GM18951 (cell line): ENCODE results near the gene PEPD.

Experiments
- POLR2A ChIP-seq: IDR thresholded peaks from 4 replicates; pipeline ENCODE4 v1.6.1; 2011; ENCODE audit warnings: mild to moderate bottlenecking; ENCODE audit not compliant: insufficient read length, insufficient read depth; ENCODE audit errors: extremely low read depth
- in situ Hi-C: fragments of 300-500 bp; cut with MboI; formaldehyde crosslinking; loops from one replicate; pipeline ENCODE4 v1.12.0; 2022; ENCODE audit warnings: low sequenced_read_pairs, mixed read lengths, inconsistent platforms; ENCODE audit not compliant: unreplicated experiment

Gene PEPD

DNA sequence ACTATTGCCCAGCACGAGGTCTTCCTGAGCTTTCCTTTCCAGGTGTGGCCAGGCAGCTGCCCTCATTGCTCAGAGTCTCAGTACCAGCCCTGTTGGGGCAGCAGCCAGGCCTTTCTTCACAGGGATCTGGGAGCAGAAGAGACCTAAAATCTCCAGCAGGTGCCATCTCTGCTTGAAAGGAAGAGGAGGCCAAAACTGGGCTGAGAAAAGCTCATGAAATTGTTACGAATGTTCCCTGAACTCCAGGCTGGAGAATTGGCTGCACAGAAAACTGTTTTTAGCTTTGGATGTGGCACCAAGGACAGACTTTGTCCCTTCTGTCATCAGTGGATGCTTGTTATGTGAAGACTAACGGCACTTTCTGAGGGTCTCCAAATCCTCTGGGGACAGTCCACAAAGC is 8.7 kb upstream of the PEPD start:
- in situ Hi-C loops = no loop called here
- TF ChIP-seq POLR2A = no peak

DNA sequence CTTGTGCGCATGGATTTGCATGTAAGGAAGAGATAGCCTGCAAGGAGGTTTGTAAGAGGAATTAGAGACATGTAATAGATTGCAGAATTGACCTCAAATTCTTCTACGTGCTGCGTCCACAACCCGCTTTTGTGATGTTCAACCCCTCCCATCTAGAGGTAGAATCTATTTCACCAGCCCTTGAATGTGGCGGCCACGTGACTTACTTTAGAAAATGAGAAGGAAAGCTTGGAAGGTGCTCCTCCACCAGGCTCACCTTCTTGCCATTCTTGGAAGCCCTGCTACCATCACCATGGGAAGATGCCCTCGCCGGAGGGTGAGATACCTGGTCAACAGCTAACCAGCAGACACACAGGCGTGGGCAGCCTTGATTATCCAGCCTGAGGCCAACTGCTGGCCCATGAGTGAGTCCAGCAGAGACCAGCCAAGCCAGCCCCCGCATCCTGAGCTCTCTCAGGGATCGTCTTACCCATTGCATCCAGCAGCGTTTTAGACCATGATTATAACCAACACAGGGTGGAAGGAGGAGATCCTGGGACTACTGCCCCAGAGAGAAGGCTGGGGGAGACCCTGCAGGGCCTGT is 7.6 kb upstream of the PEPD start:
- in situ Hi-C loops = no loop called here
- TF ChIP-seq POLR2A = no peak

DNA sequence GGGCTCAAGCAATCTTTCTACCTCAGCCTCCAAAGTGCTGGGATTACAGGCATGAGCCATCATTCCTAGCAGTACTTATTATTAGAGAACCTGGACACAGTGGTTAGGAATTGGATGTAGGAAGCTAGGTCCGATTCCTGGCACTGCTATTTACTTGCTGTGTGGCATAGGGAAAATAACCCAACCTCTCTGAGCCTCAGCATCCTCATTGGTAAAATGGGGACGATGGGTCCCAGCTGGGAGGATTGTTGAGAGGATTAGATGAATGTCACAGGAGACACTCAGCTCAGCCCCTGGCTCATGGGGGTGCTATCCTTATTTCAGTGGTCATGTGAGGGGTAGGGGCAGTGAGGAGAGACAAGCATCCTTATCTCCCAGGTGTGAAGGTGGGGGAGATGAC is 6.8 kb upstream of the PEPD start:
- TF ChIP-seq POLR2A = no peak

DNA sequence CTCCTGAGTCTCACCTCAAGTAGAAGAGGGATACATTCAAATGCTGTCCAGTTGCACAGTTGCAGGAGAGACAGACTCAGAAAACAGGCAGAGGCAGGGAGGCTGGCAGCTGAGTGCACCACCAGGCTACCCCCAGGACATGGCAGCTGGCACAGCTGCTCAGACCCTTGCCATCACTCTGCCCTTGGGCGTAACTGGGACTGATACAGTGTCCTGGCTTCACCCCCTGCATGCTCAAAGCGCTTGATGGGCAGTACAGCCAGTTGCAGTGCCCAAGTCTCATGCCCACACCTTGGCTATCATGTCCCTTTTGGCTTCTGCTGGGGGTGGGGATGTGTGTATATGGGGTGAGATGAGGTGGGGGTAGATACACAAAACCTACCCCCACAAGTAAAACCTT is 5.5 kb upstream of the PEPD start:
- in situ Hi-C loops = no loop called here
- no peak for TF ChIP-seq POLR2A

More for the DNA sequence above, 6.8 kb upstream of the PEPD start:
- in situ Hi-C loops = no loop called here

DNA sequence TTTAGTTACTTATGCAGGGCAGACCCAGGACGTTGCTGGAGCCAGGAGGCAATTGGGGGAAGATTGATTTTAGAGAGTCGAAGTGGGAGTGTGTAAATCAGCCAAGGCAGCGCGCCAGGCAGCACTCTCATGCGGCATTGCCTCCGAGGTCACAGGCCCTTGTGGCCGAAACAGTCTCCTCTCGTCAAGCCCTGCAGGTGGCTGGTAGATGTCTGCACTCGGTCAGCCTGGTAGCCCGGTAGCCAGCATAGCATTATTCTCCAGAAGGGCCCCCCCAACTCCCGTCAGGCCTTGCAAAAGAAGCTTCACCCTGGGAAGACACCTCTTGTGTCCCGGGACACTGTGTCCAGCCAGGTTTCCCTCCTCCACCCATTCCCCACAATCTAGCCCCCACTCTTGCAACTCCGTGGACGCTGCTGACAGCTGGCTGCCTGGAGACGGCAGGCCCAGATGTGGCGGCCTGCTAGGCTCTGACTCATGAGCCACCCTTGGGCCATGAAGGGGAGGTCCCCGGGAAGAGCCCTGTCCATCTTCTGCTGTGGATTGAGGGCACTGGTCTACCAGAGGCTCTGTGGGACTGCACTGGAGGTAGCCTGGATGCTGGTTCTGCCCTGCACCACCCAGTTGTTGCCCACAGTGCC is 2.6 kb upstream of the PEPD start:
- in situ Hi-C loops = no loop called here
- TF ChIP-seq POLR2A = no peak

DNA sequence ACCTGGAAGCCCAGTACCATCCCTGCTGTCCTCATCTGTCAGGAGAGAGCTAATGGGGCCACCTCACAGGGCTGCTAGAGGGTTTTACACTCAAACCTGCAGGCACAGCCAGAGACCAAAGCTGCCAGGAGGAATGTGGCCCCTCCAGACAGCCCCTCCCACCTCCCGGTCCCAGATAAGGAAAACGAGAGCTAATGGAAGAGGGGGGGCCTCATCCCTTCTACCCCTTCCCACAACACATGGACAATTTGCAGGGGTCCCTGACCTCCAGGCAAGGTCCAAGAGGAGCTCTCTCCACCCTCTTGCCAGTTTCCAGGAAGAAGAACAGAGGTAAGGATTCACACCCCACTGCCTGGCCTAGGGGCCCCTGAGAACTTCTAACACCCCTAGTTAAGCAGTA is 1.6 kb upstream of the PEPD start:
- in situ Hi-C loops = no loop called here
- no peak for TF ChIP-seq POLR2A

DNA sequence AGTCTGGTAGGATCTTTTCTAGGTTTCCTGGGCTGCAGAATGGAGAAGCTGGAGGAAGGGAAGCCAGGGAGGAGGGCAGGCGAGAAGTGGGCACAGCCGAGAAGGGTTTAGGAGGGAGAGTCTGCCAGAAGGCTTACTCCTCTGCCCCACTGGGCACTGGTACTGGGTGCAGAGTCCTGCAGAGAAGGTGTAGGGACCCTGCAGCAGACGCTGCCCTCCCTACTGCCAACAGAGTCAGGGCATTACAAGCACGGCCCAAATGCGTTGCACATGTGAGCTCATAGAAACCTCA is 726 bp upstream of the PEPD start:
- in situ Hi-C loops = no loop called here
- no peak for TF ChIP-seq POLR2A

DNA sequence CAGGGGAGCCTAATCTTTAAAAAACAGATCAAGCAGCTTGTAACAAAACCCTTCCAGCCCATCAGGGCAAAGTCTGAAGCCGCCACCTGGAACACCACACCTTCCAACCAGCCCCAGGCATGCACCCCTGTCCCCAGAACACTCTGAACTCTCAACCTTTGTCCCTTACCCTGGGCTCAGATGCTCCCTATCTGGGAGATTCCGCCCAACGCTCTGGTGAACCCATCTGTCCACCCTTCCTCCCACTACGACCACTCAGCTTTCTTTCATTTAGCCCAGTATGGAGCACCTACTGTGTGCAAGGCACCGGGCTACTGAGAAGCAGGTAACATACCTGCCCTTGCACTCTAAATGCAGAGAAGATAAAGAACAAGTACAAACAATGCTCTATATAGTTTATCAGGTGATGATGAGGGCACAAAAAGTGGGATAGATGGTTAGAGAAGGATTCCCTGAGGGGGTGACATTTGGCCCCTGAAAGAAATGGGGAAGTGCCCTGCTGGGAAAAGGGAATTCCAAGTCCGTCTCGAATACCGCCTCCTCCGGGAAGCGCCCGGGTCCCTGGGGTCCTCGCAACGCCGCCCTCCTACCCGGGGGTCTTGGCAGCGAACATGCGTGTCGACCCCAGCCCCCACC is 629 bp downstream of the PEPD start:
- in situ Hi-C loops = no loop called here
- no peak for TF ChIP-seq POLR2A

DNA sequence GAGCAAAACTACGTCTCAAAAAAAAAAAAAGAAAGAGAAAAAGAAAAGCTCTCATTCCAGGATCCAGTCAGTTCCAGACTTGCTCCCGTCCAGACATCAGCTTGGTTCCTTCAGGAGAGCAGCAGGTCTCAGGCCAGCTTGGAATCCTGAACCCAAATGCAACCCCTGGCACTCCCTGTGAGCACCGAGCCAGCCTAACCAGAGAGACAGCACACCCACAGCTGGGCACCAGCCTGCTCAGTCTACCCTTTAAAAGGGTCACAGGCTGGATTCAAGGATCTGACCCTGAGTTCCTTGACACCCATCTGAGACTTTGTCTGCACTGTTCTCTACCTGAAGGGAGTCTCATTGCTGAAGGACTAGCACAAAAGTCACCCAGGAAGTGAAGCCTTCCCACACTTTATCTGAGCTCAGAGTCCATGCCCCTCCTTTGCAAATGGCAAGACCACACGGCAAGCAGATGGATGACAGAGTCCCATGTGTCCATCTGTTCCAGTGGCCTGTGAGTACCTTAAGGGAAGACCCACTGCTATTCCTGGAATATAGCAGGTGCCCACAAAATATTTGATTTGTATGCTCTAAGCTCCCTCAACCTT is 1.4 kb downstream of the PEPD start:
- in situ Hi-C loops = no loop called here
- no peak for TF ChIP-seq POLR2A

DNA sequence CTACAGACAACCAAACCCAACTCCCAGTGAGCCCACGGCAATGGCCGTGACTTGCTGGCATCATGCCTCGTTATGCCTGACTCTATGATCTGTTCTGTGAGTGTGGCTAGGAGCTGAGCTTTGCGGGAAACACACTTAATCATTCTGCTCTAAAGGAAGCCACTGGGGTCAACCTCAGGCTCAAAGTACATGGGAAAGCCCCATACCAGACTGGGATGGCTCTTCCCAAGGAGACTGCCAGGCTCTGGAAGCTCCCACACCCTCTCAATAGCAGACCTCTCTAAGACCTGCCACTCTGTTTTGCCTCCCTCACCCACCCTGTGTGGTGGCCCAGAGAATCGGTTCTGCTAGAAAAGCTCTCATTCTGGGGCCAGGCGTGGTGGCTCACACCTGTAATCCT is 2.2 kb downstream of the PEPD start:
- TF ChIP-seq POLR2A = no peak
- in situ Hi-C loops = no loop called here

DNA sequence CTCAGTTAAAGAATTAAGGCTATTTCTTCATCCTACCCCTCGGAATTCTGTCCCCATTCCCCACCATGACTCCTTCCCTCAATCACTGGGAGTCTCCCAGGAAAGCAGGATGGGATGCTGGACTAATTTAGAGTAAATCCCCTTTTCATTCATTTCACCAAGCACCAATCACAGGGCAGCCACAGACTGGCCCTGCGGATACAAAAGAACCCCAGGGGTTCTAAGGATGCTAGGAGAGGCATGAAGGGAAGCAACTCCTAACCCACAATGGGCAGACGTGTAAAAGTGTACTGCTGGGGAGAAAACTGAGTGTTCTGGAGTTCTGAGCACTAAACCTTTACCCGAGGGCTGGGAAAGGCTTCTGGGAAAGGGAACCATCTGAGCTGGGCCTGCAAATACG is 3.0 kb downstream of the PEPD start:
- TF ChIP-seq POLR2A = no peak
- in situ Hi-C loops = no loop called here

DNA sequence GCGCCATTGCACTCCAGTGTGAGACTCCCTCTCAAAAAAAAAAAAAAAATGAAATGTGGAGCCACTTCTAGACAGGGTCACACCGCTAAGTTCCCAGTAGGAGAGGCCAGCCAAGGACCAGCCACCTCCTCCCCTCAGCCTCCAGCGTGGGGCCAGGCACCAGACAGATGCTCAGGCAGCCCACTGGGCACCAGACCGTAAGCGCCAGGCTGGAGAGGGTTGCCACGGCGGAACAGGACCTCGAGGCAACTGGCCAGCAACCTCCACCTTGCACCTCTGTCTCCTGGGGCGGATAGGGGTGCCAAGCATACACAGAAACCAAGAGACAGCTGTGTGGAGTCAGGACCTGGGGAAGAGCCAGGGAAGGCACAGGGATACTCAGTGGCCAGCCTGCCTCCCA is 3.7 kb downstream of the PEPD start:
- in situ Hi-C loops = no loop called here
- no peak for TF ChIP-seq POLR2A

DNA sequence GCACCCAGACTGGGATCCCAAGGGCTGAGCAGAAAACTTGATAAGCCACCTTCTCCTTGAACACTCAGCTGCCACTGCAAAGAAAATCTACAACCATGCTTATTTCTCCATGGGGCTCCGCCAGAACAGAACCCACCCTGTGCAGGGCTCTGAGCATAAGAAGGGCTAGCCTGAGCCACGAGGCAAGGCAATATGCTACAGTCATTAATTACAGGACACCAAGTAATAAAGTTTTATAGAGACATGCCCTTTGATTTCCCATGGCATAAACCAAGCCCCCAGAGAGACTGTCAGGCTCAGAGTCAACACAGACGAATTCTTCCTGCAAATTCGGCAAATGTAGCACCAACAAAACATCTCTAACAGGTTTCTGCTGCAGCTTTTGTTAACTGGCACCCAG is 5.7 kb downstream of the PEPD start:
- in situ Hi-C loops = no loop called here
- no peak for TF ChIP-seq POLR2A
